Measurements from ENCODE around the gene LMOD3. TPM values are rescaled to one million over a fixed set of nuclear protein-coding genes. Genes with fewer than 3 reads are reported as not detected.

Gene LMOD3
- total and polyA plus RNA-seq, 2 of the 8 experiments (the other 6 are each of a cell fraction or from before 2014, with no cell fraction given) = not detected

GRCh38 chr3:69107841-69108240 lies 14.6 kb downstream of the LMOD3 start:
- no peak overlapping the region for H3K56ac ChIP-seq (replicated peaks; ENCODE audit: insufficient read length, low read depth, low read length)
- no peak overlapping the region for H3K18ac ChIP-seq (ENCODE audit: extremely low read depth, low read length)
- no peak overlapping the region for H4K91ac ChIP-seq (replicated peaks; ENCODE audit: insufficient read length, low read length)
- H3K9ac ChIP-seq (replicated peaks in 1 of 4; ENCODE audit: extremely low read depth in 1 of 4, low read depth in 3 of 4, low read length in 3 of 4) = no peak overlapping the region
- H3K23ac ChIP-seq (ENCODE audit: insufficient read length) = no peak overlapping the region
- POLR2A ChIA-PET (ENCODE audit: partially characterized antibody) = no interaction called here
- H2BK5ac ChIP-seq (ENCODE audit: low read depth, low read length) = no peak overlapping the region
- H4K8ac ChIP-seq (ENCODE audit: extremely low read depth, insufficient read depth, low read length) = no peak overlapping the region
- H4K20me1 ChIP-seq (replicated peaks in 1 of 2; ENCODE audit: control insufficient read depth in 1 of 2, insufficient read depth in 2 of 2, low read length in 2 of 2) = no peaks in the 10 kb centered on the region
- WGBS, 2 experiments (ENCODE audit: extremely low coverage in 1 of 2, insufficient coverage in 1 of 2, insufficient read length in 1 of 2, insufficient replicate concordance in 2 of 2, low coverage in 1 of 2, low lambda C conversion rate in 2 of 2, missing lambda C conversion rate in 1 of 2) = 89% methylated on average over 5 of the region's 5 CpGs; no CpG with 5 or more reads in 1 of the 2 experiments
- H3K23me2 ChIP-seq (ENCODE audit: low read depth, low read length) = no peaks in the 10 kb centered on the region
- H3K14ac ChIP-seq (ENCODE audit: insufficient read length) = no peak overlapping the region
- H4K5ac ChIP-seq (ENCODE audit: insufficient read length, low read depth, low read length) = no peak overlapping the region
- no peak overlapping the region for H2BK12ac ChIP-seq (ENCODE audit: low read depth, low read length)
- H2BK15ac ChIP-seq (ENCODE audit: low read length) = no peak overlapping the region
- CTCF ChIA-PET (ENCODE audit: partially characterized antibody) = interaction anchor here (3.3 kb wide), 1 partner anchor 13 kb away, joined by 15 read pairs; the partner anchor contains the start of gene LMOD3
- no peaks in the 10 kb centered on the region for H3K27me3 ChIP-seq (replicated peaks in 1 of 4; ENCODE audit: control insufficient read depth in 3 of 4, extremely low read depth in 1 of 4, insufficient read depth in 3 of 4, low read length in 3 of 4)
- H3K4me2 ChIP-seq (ENCODE audit: insufficient read depth in 1 of 2, low read depth in 2 of 2, low read length in 2 of 2) = no peak overlapping the region
- peaks cover 0 to 4% (median 3%) of the 10 kb centered on the region in 4 experiments; a peak in 5 of 7 replicates for H3K4me1 ChIP-seq (replicated peaks in 1 of 4; ENCODE audit: control insufficient read depth in 3 of 4, insufficient read depth in 4 of 4, low read length in 3 of 4)
- no peak for TF ChIP-seq CREB1 (IDR thresholded peaks at IDR 0.05)
- TF ChIP-seq RXRA (IDR thresholded peaks at IDR 0.05; ENCODE audit: insufficient read depth, low read depth, low read length) = no peak
- TF ChIP-seq ASH2L (IDR thresholded peaks at IDR 0.05; ENCODE audit: low read length) = no peak
- TF ChIP-seq ZNF274 (IDR thresholded peaks at IDR 0.05; ENCODE audit: borderline replicate concordance, extremely low read depth, low read length) = no peak
- TF ChIP-seq E2F6 (IDR thresholded peaks at IDR 0.05) = no peak
- no peak for TF ChIP-seq BRCA1 (IDR thresholded peaks at IDR 0.05; ENCODE audit: low read depth, low read length)
- TF ChIP-seq CBX5 (IDR thresholded peaks at IDR 0.05; ENCODE audit: low read depth, low read length) = no peak
- no peak for TF ChIP-seq TBP (IDR thresholded peaks at IDR 0.05; ENCODE audit: low read depth, low read length)
- no peak for TF ChIP-seq EZH2 (IDR thresholded peaks at IDR 0.05; ENCODE audit: low read depth, low read length, severe bottlenecking)
- TF ChIP-seq CTCF (IDR thresholded peaks at IDR 0.05; ENCODE audit: control extremely low read depth in 1 of 3, insufficient read depth in 1 of 3, low read depth in 1 of 3, low read length in 3 of 3) = no peak
- no peak overlapping the region for H3K4me3 ChIP-seq (ENCODE audit: extremely low read depth in 1 of 4, insufficient read depth in 2 of 4, low read depth in 3 of 4, low read length in 4 of 4)
- no peak overlapping the region for H2BK120ac ChIP-seq (replicated peaks; ENCODE audit: low read depth, low read length)
- H2BK20ac ChIP-seq (ENCODE audit: low read length) = no peak overlapping the region
- H3K4ac ChIP-seq (replicated peaks; ENCODE audit: insufficient read length, low read depth, low read length) = no peak overlapping the region
- H3K36me3 ChIP-seq (ENCODE audit: control insufficient read depth in 2 of 4, insufficient read depth in 4 of 4, low read length in 3 of 4) = peaks cover 0 to 12% (median 0%) of the 10 kb centered on the region in 4 experiments; a peak in 2 of 8 replicates
- no peak for FAIRE-seq
- no peak overlapping the region for H3K27ac ChIP-seq (ENCODE audit: low read depth, low read length)
- no peaks in the 10 kb centered on the region for H3K9me3 ChIP-seq (ENCODE audit: insufficient read depth in 2 of 2, low read depth in 1 of 2, low read length in 1 of 2)
- no peaks in the 10 kb centered on the region for H3K79me2 ChIP-seq (ENCODE audit: control insufficient read depth in 1 of 2, insufficient read depth in 2 of 2, low read length in 2 of 2)
- no peak overlapping the region for H2AFZ ChIP-seq (ENCODE audit: low read length)
- no peak for DNase-seq (ENCODE audit: low read depth in 1 of 2, low spot score in 2 of 2)
- H2AK5ac ChIP-seq (ENCODE audit: low read depth, low read length) = no peak overlapping the region
- H3K79me1 ChIP-seq (ENCODE audit: low read depth, low read length) = no peaks in the 10 kb centered on the region

All from H1 (cell line).